KBM-7 (cell line): Measurements from ENCODE around the gene SNRNP70.
"Not testable (repeated sequence)": the region's sequence is repeated elsewhere in the genome, so short reads cannot be mapped to it uniquely, and the experiment has no call there.

Experiments used
- DNase-seq: peaks from one replicate; pipeline ENCODE4 v3.0.0-alpha.2; 2015
- in situ Hi-C: fragments of 300-500 bp; cut with MboI; formaldehyde crosslinking; loops from 2 replicates; pipeline ENCODE4 v1.14.3; 2020; ENCODE audit warnings: low sequenced_read_pairs, low pct_unique_long_range_greater_than_20kb, mixed read lengths

Gene SNRNP70

GRCh38 chr19:49061445-49061844 is 23.8 kb upstream of the SNRNP70 start:
- DNase-seq = no peak
- in situ Hi-C loops = no loop called here

GRCh38 chr19:49064029-49064629 is 21.1 kb upstream of the SNRNP70 start:
- DNase-seq = no peak
- in situ Hi-C loops = no loop called here

GRCh38 chr19:49064768-49065611 is 20.3 kb upstream of the SNRNP70 start, which contains the start of gene NTF4:
Gene NTF4, minus strand, starts transcription at chr19:49064818. Its CDS starts 2,821 bp downstream, at chr19:49061997.
- no peak for DNase-seq

GRCh38 chr19:49065905-49066512 is 19.2 kb upstream of the SNRNP70 start:
- in situ Hi-C loops = no loop called here
- no peak for DNase-seq

More at GRCh38 chr19:49064768-49065611, 20.3 kb upstream of the SNRNP70 start, which contains the start of gene NTF4:
- in situ Hi-C loops = no loop called here

- in situ Hi-C loops = no loop called here
These were observed 17.7 kb upstream of the SNRNP70 start for GRCh38 chr19:49067554-49067953.

GRCh38 chr19:49069026-49069425 is 16.2 kb upstream of the SNRNP70 start:
- DNase-seq = no peak

More at GRCh38 chr19:49067554-49067953, 17.7 kb upstream of the SNRNP70 start:
- no peak for DNase-seq

GRCh38 chr19:49070416-49070815 is 14.8 kb upstream of the SNRNP70 start:
- in situ Hi-C loops = no loop called here

More at GRCh38 chr19:49069026-49069425, 16.2 kb upstream of the SNRNP70 start:
- in situ Hi-C loops = no loop called here

GRCh38 chr19:49071860-49072547 is 13.2 kb upstream of the SNRNP70 start:
- in situ Hi-C loops = no loop called here
- DNase-seq = no peak

More at GRCh38 chr19:49070416-49070815, 14.8 kb upstream of the SNRNP70 start:
- no peak for DNase-seq

GRCh38 chr19:49073514-49074378 is 11.5 kb upstream of the SNRNP70 start:
- peak; percentile 61 for DNase-seq
- in situ Hi-C loops = no loop called here

GRCh38 chr19:49074869-49075268 is 10.4 kb upstream of the SNRNP70 start:
- DNase-seq = peak; percentile 43
- in situ Hi-C loops = not testable (repeated sequence)

- DNase-seq = no peak
- in situ Hi-C loops = no loop called here
These were observed 4.9 kb upstream of the SNRNP70 start for GRCh38 chr19:49080392-49080791.

- in situ Hi-C loops = no loop called here
- DNase-seq = no peak
These were observed 4.0 kb upstream of the SNRNP70 start for GRCh38 chr19:49081273-49081672.

GRCh38 chr19:49084206-49085019 is 838 bp upstream of the SNRNP70 start:
- in situ Hi-C loops = no loop called here

GRCh38 chr19:49085868-49086232 is 599 bp downstream of the SNRNP70 start:
- DNase-seq = no peak
- in situ Hi-C loops = no loop called here

More at GRCh38 chr19:49084206-49085019, 838 bp upstream of the SNRNP70 start:
- DNase-seq = no peak

GRCh38 chr19:49086296-49086695 is 1.0 kb downstream of the SNRNP70 start:
- DNase-seq = no peak
- in situ Hi-C loops = no loop called here

- no peak for DNase-seq
- in situ Hi-C loops = no loop called here
These were observed 6.3 kb downstream of the SNRNP70 start for GRCh38 chr19:49091391-49092038.

GRCh38 chr19:49092686-49093085 is 7.4 kb downstream of the SNRNP70 start:
- no peak for DNase-seq
- in situ Hi-C loops = no loop called here
